Measurements from ENCODE around the gene GFPT2. TPM values are rescaled to one million over a fixed set of nuclear protein-coding genes. Genes with fewer than 3 reads are reported as not detected.

GFPT2 gene
- total RNA-seq, 2 donors from 2014 or later, result 0.36 to 0.45 TPM

GRCh38 chr5:180330810-180331646 lies 22.1 kb downstream of the GFPT2 start:
- H3K27ac Mint-ChIP-seq, result no peak overlapping the region
- no peaks in the 10 kb centered on the region for H3K9me3 Mint-ChIP-seq
- H3K36me3 Mint-ChIP-seq, result no peaks in the 10 kb centered on the region
- ATAC-seq (no peak), DNase-seq (ENCODE audit: low spot score in 2 of 2) (no peak)

GRCh38 chr5:180330270-180330648 lies 22.9 kb downstream of the GFPT2 start:
- DNase-seq (ENCODE audit: low spot score in 2 of 2), result no peak
- peak; percentile 12 to 32 for ATAC-seq
- Mint-ChIP-seq H3K27ac (no peak overlapping the region), H3K36me3 (no peaks in the 10 kb centered on the region), H3K9me3 (no peaks in the 10 kb centered on the region)

- no peaks in the 10 kb centered on the region for H3K36me3 Mint-ChIP-seq
- no peak for ATAC-seq
- H3K27ac Mint-ChIP-seq, result no peak overlapping the region
- no peak for DNase-seq (ENCODE audit: low spot score in 2 of 2)
- H3K9me3 Mint-ChIP-seq, result no peaks in the 10 kb centered on the region
Observed at GRCh38 chr5:180329606-180330269, 23.4 kb downstream of the GFPT2 start.

GRCh38 chr5:180329138-180329435 lies 24.0 kb downstream of the GFPT2 start:
- Mint-ChIP-seq H3K36me3 (no peaks in the 10 kb centered on the region), H3K9me3 (no peaks in the 10 kb centered on the region), H3K27ac (no peak overlapping the region)
- DNase-seq (ENCODE audit: low spot score in 2 of 2) (no peak), ATAC-seq (no peak)

- Mint-ChIP-seq H3K9me3 (no peaks in the 10 kb centered on the region), H3K27ac (no peak overlapping the region), H3K36me3 (no peaks in the 10 kb centered on the region)
- DNase-seq (ENCODE audit: low spot score in 2 of 2) (peak; percentile 78 to 85), ATAC-seq (peak; percentile 95)
Observed at GRCh38 chr5:180328296-180329137, 24.6 kb downstream of the GFPT2 start.

- H3K9me3 Mint-ChIP-seq, result no peaks in the 10 kb centered on the region
Observed at GRCh38 chr5:180326989-180327565, 26.1 kb downstream of the GFPT2 start.

GRCh38 chr5:180324601-180324950 lies 28.6 kb downstream of the GFPT2 start:
- no peak for ATAC-seq
- H3K27ac Mint-ChIP-seq, result no peak overlapping the region
- H3K36me3 Mint-ChIP-seq, result no peaks in the 10 kb centered on the region
- no peak for DNase-seq (ENCODE audit: low spot score in 2 of 2)
- no peaks in the 10 kb centered on the region for H3K9me3 Mint-ChIP-seq

More at GRCh38 chr5:180326989-180327565, 26.1 kb downstream of the GFPT2 start:
- no peaks in the 10 kb centered on the region for H3K36me3 Mint-ChIP-seq
- H3K27ac Mint-ChIP-seq, result no peak overlapping the region
- DNase-seq (ENCODE audit: low spot score in 2 of 2), result no peak
- ATAC-seq, result no peak

- Mint-ChIP-seq H3K9me3 (no peaks in the 10 kb centered on the region), H3K27ac (no peak overlapping the region), H3K36me3 (no peaks in the 10 kb centered on the region)
- ATAC-seq (no peak), DNase-seq (ENCODE audit: low spot score in 2 of 2) (no peak)
Observed at GRCh38 chr5:180323941-180324600, 29.1 kb downstream of the GFPT2 start.

GRCh38 chr5:180323160-180323559 lies 30.0 kb downstream of the GFPT2 start:
- Mint-ChIP-seq H3K36me3 (no peaks in the 10 kb centered on the region), H3K27ac (no peak overlapping the region), H3K9me3 (no peaks in the 10 kb centered on the region)
- no peak for ATAC-seq
- DNase-seq (ENCODE audit: low spot score in 2 of 2), result no peak

- ATAC-seq (no peak), DNase-seq (ENCODE audit: low spot score in 2 of 2) (no peak)
- no peak overlapping the region for H3K27ac Mint-ChIP-seq
- H3K9me3 Mint-ChIP-seq, result no peaks in the 10 kb centered on the region
- no peaks in the 10 kb centered on the region for H3K36me3 Mint-ChIP-seq
Observed at GRCh38 chr5:180318456-180319089, 34.6 kb downstream of the GFPT2 start.

GRCh38 chr5:180316586-180316985 lies 36.5 kb downstream of the GFPT2 start:
- no peaks in the 10 kb centered on the region for H3K36me3 Mint-ChIP-seq
- ATAC-seq (no peak), DNase-seq (ENCODE audit: low spot score in 2 of 2) (no peak)
- no peaks in the 10 kb centered on the region for H3K9me3 Mint-ChIP-seq
- H3K27ac Mint-ChIP-seq, result no peak overlapping the region

- Mint-ChIP-seq H3K9me3 (no peaks in the 10 kb centered on the region), H3K36me3 (no peaks in the 10 kb centered on the region), H3K27ac (no peak overlapping the region)
- peak; percentile 57 to 87 for ATAC-seq
- peak; percentile 66 to 86 for DNase-seq (ENCODE audit: low spot score in 2 of 2)
Observed at GRCh38 chr5:180315762-180316212, 37.3 kb downstream of the GFPT2 start.

- ATAC-seq, result peak in 1 of 2 donors; percentile 96
- H3K27ac Mint-ChIP-seq, result peak overlapping the region in 1 of 2 donors; percentile 36
- peak in 1 of 2 donors; percentile 71 for DNase-seq (ENCODE audit: low spot score in 2 of 2)
Observed at GRCh38 chr5:180313677-180314505, 39.2 kb downstream of the GFPT2 start.

GRCh38 chr5:180311216-180311615 lies 41.9 kb downstream of the GFPT2 start:
- Mint-ChIP-seq H3K27ac (no peak overlapping the region), H3K36me3 (no peaks in the 10 kb centered on the region), H3K9me3 (no peaks in the 10 kb centered on the region)
- DNase-seq (ENCODE audit: low spot score in 2 of 2) (no peak), ATAC-seq (no peak)

More at GRCh38 chr5:180313677-180314505, 39.2 kb downstream of the GFPT2 start:
- Mint-ChIP-seq H3K9me3 (no peaks in the 10 kb centered on the region), H3K36me3 (no peaks in the 10 kb centered on the region)

GRCh38 chr5:180306796-180307195 lies 46.3 kb downstream of the GFPT2 start:
- no peak for ATAC-seq
- no peak overlapping the region for H3K27ac Mint-ChIP-seq
- no peaks in the 10 kb centered on the region for H3K36me3 Mint-ChIP-seq
- DNase-seq (ENCODE audit: low spot score in 2 of 2), result no peak
- H3K9me3 Mint-ChIP-seq, result no peaks in the 10 kb centered on the region

Measured in activated naive CD4-positive, alpha-beta T cell treated with anti-CD3 and anti-CD28 coated beads, Interleukin-2, amount 50 U/mL, for 72 hours (primary cell).